K562 treated with DMSO at 1 percent for 4 hours (cell line): ENCODE measurements around the gene GPR17. TPM values are rescaled to one million over a fixed set of nuclear protein-coding genes. Genes with fewer than 3 reads are reported as not detected.

ENCODE experiments used
- total RNA-seq: library from RNA; unstranded; fragments of 300-600 nt; gene quantifications from 2 replicates; pipeline ENCODE4 v1.2.3, GENCODE V29; 2022; ENCODE audit not compliant: insufficient read depth

Gene GPR17, protein sequence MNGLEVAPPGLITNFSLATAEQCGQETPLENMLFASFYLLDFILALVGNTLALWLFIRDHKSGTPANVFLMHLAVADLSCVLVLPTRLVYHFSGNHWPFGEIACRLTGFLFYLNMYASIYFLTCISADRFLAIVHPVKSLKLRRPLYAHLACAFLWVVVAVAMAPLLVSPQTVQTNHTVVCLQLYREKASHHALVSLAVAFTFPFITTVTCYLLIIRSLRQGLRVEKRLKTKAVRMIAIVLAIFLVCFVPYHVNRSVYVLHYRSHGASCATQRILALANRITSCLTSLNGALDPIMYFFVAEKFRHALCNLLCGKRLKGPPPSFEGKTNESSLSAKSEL
- total RNA-seq, result not detected in 2 replicates

GRCh38 chr2:127645395-127646291, at the start of gene GPR17:
Gene GPR17, plus strand, starts transcription at chr2:127646153. Its CDS starts 4,583 bp downstream, at chr2:127650736.

DNA sequence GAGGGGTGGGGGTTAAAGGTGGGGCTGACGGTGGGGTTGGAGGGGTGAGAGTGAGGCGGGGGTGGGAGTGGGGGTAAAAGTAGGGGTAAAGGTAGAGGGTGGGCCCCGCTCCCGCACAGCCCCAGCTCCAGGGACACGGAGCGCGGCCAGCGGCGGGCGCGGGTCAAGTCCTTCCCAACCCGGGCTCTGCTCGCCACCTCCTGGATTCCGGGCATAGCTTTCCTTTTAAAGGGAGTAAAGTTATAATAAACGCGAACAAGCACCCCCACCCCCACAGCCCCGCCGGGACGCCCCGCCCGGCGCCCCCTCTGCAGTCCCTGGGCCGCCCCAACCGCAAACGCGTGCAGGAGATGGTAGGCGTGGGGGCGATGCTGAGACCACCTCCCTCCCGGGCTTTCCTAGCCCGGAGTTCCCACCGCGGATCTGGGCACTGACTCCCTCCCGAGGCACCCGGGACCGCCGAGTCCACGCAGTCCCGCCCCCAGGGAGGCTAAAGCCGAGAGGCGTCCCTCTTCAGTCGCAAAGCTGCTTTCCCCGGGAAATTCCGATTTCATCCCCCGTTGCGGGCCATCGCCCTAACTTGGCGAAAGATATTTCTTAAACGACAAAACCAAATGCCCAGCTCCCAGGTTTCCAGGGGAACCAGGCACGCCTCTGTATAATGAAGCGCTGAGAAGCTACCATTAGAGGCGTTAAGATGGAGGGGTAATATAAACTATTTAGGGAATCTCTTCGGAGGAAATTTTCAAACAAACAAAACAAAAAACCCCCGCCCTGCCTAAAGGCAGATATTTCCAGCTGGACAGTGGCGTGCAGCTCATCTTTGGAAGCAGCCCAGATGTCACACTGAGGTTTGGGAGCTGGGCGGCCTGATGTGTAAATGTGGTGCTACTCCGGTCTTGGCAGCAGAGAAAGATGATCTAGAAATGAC, 29.6 kb downstream of the GPR17 start, which contains the start of gene LIMS2:
Gene LIMS2, minus strand, starts transcription at position 200 of the 931 bp plus-strand sequence. CDS start 506 bp downstream, outside the sequence.

GRCh38 chr2:127701193-127701650, 55.3 kb downstream of the GPR17 start, which contains the start of gene SFT2D3:
Gene SFT2D3, plus strand, starts transcription at chr2:127701497. Its CDS starts 32 bp downstream, at chr2:127701529.

Other genes with a start within 250 kb of the GPR17 start
- gene PROC, start 227.7 kb upstream of the GPR17 start, total RNA-seq, result not detected in 2 replicates
- 29.4 and 32.5 TPM in 2 replicates for gene IWS1, start 119.7 kb upstream of the GPR17 start, total RNA-seq
- not detected in 2 replicates for gene MYO7B, start 110.5 kb upstream of the GPR17 start, total RNA-seq
- gene LIMS2, start 29.4 kb downstream of the GPR17 start, total RNA-seq, result not detected in 2 replicates
- gene SFT2D3, start 55.3 kb downstream of the GPR17 start, total RNA-seq, result 10.2 and 11.3 TPM in 2 replicates
- gene WDR33, start 165.0 kb downstream of the GPR17 start, total RNA-seq, result 15.9 and 17.0 TPM in 2 replicates
- gene POLR2D, start 212.0 kb downstream of the GPR17 start, total RNA-seq, result 19.9 and 22.4 TPM in 2 replicates
- gene AMMECR1L, start 239.8 kb downstream of the GPR17 start, total RNA-seq, result 7.4 and 8.9 TPM in 2 replicates